HepG2 (cell line): ENCODE measurements around the gene PPP1R8. TPM values are rescaled to one million over a fixed set of nuclear protein-coding genes. Genes with fewer than 3 reads are reported as not detected.

Experiments used
- CBX5 ChIP-seq: sonication (generic); formaldehyde crosslinking; IDR thresholded peaks from 2 replicates; pipeline ENCODE4 v1.4.0; 2020; ENCODE audit warnings: missing genetic modification reagents, borderline replicate concordance
- CC2D1A ChIP-seq: sonication (generic); formaldehyde crosslinking; IDR thresholded peaks from 2 replicates; pipeline ENCODE4 v1.8.1; 2023; ENCODE audit warnings: mild to moderate bottlenecking, missing genetic modification reagents
- CEBPG ChIP-seq: IDR thresholded peaks from 2 replicates; pipeline ENCODE4 v1.6.1; 2016
- EP300 ChIP-seq, 3 experiments: sonication (generic) in 1 of 3; formaldehyde crosslinking in 1 of 3; IDR thresholded peaks; 2 replicates each; pipeline versions ENCODE4 v1.5.1 to v1.6.1; 2011 to 2020; ENCODE audit warnings: low read depth in 2 of 3, low read length in 2 of 3, borderline replicate concordance in 1 of 3, improper control_type of control experiment in 1 of 3, mild to moderate bottlenecking in 1 of 3, missing genetic modification reagents in 1 of 3, moderate library complexity in 1 of 3
- ESRRA ChIP-seq: sonication (generic); formaldehyde crosslinking; IDR thresholded peaks from 2 replicates; pipeline ENCODE4 v1.5.1; 2020; ENCODE audit warnings: mild to moderate bottlenecking, low read depth, missing genetic modification reagents
- FOXJ3 ChIP-seq: sonication (generic); formaldehyde crosslinking; IDR thresholded peaks from 2 replicates; pipeline ENCODE4 v1.4.0; 2020; ENCODE audit warnings: missing genetic modification reagents, mild to moderate bottlenecking, borderline replicate concordance
- GRHL1 ChIP-seq: sonication (generic); formaldehyde crosslinking; conservative IDR thresholded peaks from 2 replicates; pipeline ENCODE4 v1.8.0; 2022; ENCODE audit warnings: missing genetic modification reagents
- HDAC6 ChIP-seq: fragments of 200-600 bp; sonication (generic); IDR thresholded peaks from 2 replicates; pipeline ENCODE4 v1.7.0; 2017; ENCODE audit warnings: mild to moderate bottlenecking, antibody characterized with exemption, low read length, low read depth
- HHEX ChIP-seq: IDR thresholded peaks from 2 replicates; pipeline ENCODE4 v1.6.1; 2016; ENCODE audit warnings: control low read depth
- MBNL3 ChIP-seq: fragments of 250-450 bp; sonication (Bioruptor Pico); conservative IDR thresholded peaks from 2 replicates; pipeline ENCODE4 v1.8.0; 2022; ENCODE audit warnings: mild to moderate bottlenecking, inconsistent platforms
- MEIS1 ChIP-seq: sonication (generic); formaldehyde crosslinking; IDR thresholded peaks from 2 replicates; pipeline ENCODE4 v1.9.0; 2021; ENCODE audit warnings: mild to moderate bottlenecking, missing genetic modification reagents, moderate library complexity, borderline replicate concordance
- NFIB ChIP-seq: sonication (generic); formaldehyde crosslinking; IDR thresholded peaks from 2 replicates; pipeline ENCODE4 v1.9.0; 2021; ENCODE audit warnings: missing genetic modification reagents, mild to moderate bottlenecking, borderline replicate concordance
- NFKB2 ChIP-seq: sonication (generic); formaldehyde crosslinking; IDR thresholded peaks from 2 replicates; pipeline ENCODE4 v1.4.0; 2020; ENCODE audit warnings: missing genetic modification reagents, borderline replicate concordance
- SAP130 ChIP-seq: IDR thresholded peaks from 2 replicates; pipeline ENCODE4 v1.6.1; 2016; ENCODE audit warnings: low read depth
- TCF7 ChIP-seq: sonication (generic); IDR thresholded peaks from 2 replicates; pipeline ENCODE4 v1.6.1; 2016; ENCODE audit warnings: antibody characterized with exemption, low read depth
- TEF ChIP-seq: sonication (generic); formaldehyde crosslinking; IDR thresholded peaks from 2 replicates; pipeline ENCODE4 v1.5.0; 2020; ENCODE audit warnings: missing genetic modification reagents
- THAP7 ChIP-seq: sonication (generic); formaldehyde crosslinking; IDR thresholded peaks from 2 replicates; pipeline ENCODE4 v1.8.1; 2023; ENCODE audit warnings: mild to moderate bottlenecking, missing genetic modification reagents
- TOPORS ChIP-seq: sonication (generic); formaldehyde crosslinking; IDR thresholded peaks from 2 replicates; pipeline ENCODE4 v1.8.0; 2023; ENCODE audit warnings: mild to moderate bottlenecking, missing genetic modification reagents
- ZBTB25 ChIP-seq: IDR thresholded peaks from 2 replicates; pipeline ENCODE4 v1.6.1; 2018; ENCODE audit warnings: missing genetic modification reagents
- ZNF143 ChIP-seq: sonication (generic); formaldehyde crosslinking; IDR thresholded peaks from 2 replicates; pipeline ENCODE4 v1.4.0; 2020; ENCODE audit warnings: missing genetic modification reagents
- ZNF317 ChIP-seq: sonication (generic); formaldehyde crosslinking; IDR thresholded peaks from 2 replicates; pipeline ENCODE4 v1.5.0; 2020; ENCODE audit warnings: mild to moderate bottlenecking, missing genetic modification reagents
- ZNF891 ChIP-seq: sonication (generic); formaldehyde crosslinking; IDR thresholded peaks from 2 replicates; pipeline ENCODE4 v1.5.0; 2020; ENCODE audit warnings: mild to moderate bottlenecking, missing genetic modification reagents
- polyA plus RNA-seq, 8 experiments: library from polyadenylated mRNA; depleted of rRNA in 3 of 8; stranded (reverse) in 7 of 8; unstranded in 1 of 8; fragments of >200 nt; fragmentation: Illumina TruSeq in 4 of 8; extraction: Trizol in 4 of 8; gene quantifications; 2 replicates each; pipeline versions ENCODE4 v1.2.1 to v1.2.3, GENCODE V29; 2011 to 2016; ENCODE audit warnings: low read depth in 4 of 8, missing spikeins in 1 of 8, mixed read lengths in 1 of 8; ENCODE audit not compliant: insufficient read depth in 1 of 8
- total RNA-seq, 5 experiments: library from RNA; depleted of rRNA; stranded (reverse); fragments of >200 nt; fragmentation: Illumina TruSeq; extraction: Trizol; gene quantifications; 2 replicates each; pipeline ENCODE4 v1.2.3, GENCODE V29; 2016; ENCODE audit warnings: low read depth in 1 of 5
- TF ChIP-seq, protein P1 (sequence below): sonication (generic); formaldehyde crosslinking; IDR thresholded peaks from 2 replicates; pipeline ENCODE4 v1.4.0; 2020; ENCODE audit warnings: mild to moderate bottlenecking, missing genetic modification reagents

Gene PPP1R8
- total and polyA plus RNA-seq, 2 of the 13 experiments (the other 11 are each of a cell fraction or from before 2014, with no cell fraction given): 38.3 to 62.2 TPM

DNA sequence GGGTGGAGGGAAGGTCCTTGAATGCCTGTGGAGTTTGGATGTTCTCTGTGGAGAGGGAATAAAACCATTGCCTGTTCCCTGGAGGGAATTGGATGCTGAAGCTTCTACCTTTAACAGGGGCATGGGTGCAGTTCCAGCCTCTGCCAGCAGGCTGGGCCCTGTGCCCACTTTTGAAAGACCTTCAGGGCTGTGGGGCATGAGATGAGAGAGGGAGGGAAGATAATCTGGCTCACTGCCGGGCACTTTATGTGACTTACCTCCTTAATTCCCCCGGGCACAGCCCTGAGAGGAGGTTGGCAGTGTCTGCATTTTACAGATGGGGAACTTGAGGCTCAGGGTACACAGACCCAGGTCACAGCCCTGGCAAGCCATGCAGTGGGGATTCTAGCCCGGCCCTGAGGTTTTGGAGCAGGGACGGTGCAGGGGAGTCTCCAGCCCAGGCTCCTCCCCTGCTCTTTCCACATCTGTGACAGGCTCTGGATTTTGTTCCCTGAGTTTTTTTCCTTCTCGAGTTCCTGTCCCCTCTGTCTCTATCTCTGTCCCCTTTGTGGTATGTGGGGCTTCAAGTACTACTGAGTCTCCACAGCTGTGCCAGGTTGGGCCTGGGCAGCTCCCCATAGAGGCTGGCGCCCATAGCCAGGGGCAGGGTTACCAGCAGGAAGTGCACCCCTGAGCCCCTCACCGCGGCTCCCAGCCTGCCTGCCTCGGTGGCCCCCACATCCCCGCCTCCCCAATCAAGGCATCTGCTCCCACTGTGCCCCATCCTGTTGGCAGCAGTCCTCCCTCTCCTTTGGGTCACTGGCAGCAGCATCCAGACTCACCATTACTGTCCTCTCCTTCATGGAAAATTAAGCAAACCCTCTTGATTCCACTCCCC, 27.7 kb downstream of the PPP1R8 start (continued):
- TF ChIP-seq NFKB2 (CRISPR knock-in tag): peak; percentile 60; the same call in 1 of the 2 replicates
- TF ChIP-seq ZBTB25 (CRISPR knock-in tag): 0 out of 2 replicates have a peak, but pooled peaks have one; percentile 25
- no peak for TF ChIP-seq TCF7
- TF ChIP-seq SAP130 (CRISPR knock-in tag): 0 out of 2 replicates have a peak, but pooled peaks have one; percentile 4
- TF ChIP-seq MBNL3 (CRISPR knock-in tag): no peak
- no peak for TF ChIP-seq ZNF317
- TF ChIP-seq GRHL1 (CRISPR knock-in tag): no peak
- no peak for TF ChIP-seq HDAC6
- no peak for TF ChIP-seq ZNF891 (CRISPR knock-in tag)
- TF ChIP-seq THAP7 (CRISPR knock-in tag): no peak
- no peak for TF ChIP-seq TOPORS (CRISPR knock-in tag)
- TF ChIP-seq CC2D1A (CRISPR knock-in tag): no peak
- TF ChIP-seq CEBPG (CRISPR knock-in tag): no peak
- TF ChIP-seq EP300 (IDR thresholded peaks at IDR 0.05; ENCODE audit: low read depth in 2 of 2, low read length in 2 of 2): no peak; a peak in 1 of 4 replicates
- TF ChIP-seq EP300 (CRISPR knock-in tag; IDR thresholded peaks at IDR 0.05; ENCODE audit: borderline replicate concordance): no peak
- 0 out of 2 replicates have a peak, but pooled peaks have one; percentile 16 for TF ChIP-seq FOXJ3
- 0 out of 2 replicates have a peak, but pooled peaks have one; percentile 14 for TF ChIP-seq MEIS1 (CRISPR knock-in tag)
- no peak for TF ChIP-seq NFIB
- TF ChIP-seq CBX5 (CRISPR knock-in tag): no peak
- no peak for TF ChIP-seq ZNF143 (CRISPR knock-in tag)
- TF ChIP-seq HHEX: no peak
- TF ChIP-seq, protein P1, sequence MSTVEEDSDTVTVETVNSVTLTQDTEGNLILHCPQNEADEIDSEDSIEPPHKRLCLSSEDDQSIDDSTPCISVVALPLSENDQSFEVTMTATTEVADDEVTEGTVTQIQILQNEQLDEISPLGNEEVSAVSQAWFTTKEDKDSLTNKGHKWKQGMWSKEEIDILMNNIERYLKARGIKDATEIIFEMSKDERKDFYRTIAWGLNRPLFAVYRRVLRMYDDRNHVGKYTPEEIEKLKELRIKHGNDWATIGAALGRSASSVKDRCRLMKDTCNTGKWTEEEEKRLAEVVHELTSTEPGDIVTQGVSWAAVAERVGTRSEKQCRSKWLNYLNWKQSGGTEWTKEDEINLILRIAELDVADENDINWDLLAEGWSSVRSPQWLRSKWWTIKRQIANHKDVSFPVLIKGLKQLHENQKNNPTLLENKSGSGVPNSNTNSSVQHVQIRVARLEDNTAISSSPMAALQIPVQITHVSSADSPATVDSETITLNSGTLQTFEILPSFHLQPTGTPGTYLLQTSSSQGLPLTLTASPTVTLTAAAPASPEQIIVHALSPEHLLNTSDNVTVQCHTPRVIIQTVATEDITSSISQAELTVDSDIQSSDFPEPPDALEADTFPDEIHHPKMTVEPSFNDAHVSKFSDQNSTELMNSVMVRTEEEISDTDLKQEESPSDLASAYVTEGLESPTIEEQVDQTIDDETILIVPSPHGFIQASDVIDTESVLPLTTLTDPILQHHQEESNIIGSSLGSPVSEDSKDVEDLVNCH (CRISPR knock-in tag): no peak
- TF ChIP-seq TEF: no peak
- no peak for TF ChIP-seq ESRRA (CRISPR knock-in tag)
